Occipital lobe (tissue), 2 donors: ENCODE results near the gene DISP3. TPM values are rescaled to one million over a fixed set of nuclear protein-coding genes. Genes with fewer than 3 reads are reported as not detected.

Experiments used
- DNase-seq: peaks from one replicate; lab custom pipeline; 2025; lab: John Stamatoyannopoulos, UW
- total RNA-seq: library from RNA; depleted of rRNA; stranded (reverse); fragments of >200 nt; gene quantifications from one replicate; pipeline ENCODE4 v1.2.3, GENCODE V29; 2014

DISP3 gene
- total RNA-seq, 1 donor from 2014 or later = 26.7 TPM

GRCh38 chr1:11528611-11529261 is 49.8 kb downstream of the DISP3 start:
- no peak for DNase-seq

GRCh38 chr1:11529330-11529729 is 50.4 kb downstream of the DISP3 start:
- DNase-seq = no peak

- no peak for DNase-seq
Observed at GRCh38 chr1:11529763-11530730, 51.1 kb downstream of the DISP3 start.

DNA sequence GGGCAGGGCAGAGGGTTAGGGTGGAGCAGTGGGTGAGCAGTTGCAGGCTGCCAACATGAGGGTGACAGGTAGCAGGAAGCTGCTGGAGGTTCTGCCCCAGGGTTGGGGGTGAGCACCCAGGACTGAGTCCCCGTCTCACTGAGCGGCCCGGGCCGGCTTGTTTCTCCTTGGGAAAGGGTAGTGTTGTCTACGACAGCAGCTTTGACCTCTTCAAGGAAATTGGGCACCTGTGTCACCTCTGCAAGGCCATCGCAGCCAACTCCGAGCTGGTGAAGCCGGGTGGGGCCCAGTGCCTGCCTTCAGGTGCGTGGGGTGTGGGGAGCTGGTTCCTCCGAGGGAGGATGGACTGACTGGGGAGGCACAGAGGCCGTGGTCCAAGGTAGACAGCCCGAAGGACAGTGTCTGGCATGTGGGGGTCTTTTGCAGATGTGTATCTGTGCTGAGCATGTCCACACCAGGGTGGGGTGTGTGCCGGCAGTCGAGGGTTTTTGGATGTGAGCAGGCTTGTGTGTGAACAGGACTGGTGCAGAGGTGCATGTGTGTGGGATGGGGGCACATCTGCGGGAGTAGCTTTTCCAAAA is 51.9 kb downstream of the DISP3 start:
- no peak for DNase-seq

- no peak for DNase-seq
Observed at GRCh38 chr1:11531314-11531870, 52.4 kb downstream of the DISP3 start.

- no peak for DNase-seq
Observed at GRCh38 chr1:11531943-11532342, 53.0 kb downstream of the DISP3 start.

- no peak for DNase-seq
Observed at GRCh38 chr1:11533790-11534787, 55.1 kb downstream of the DISP3 start.

DNA sequence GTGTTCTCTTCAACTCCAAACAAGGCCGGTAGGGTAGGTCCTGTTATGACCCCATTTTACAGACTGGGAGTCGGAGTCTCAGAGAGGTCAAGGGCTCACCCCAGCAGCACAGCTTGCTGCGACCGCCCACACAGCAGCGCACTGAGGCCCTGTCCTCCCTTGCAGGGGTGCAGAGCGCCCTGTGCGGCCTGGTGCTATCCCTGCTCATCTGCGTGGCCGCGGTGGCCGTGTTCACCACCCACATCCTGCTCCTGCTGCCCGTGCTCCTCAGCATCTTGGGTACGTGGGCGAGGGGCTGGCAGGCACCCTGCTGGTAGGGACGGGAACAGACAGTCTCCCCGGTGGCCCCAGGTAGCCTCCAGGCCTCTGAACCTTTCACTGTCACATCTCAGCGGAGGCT is 55.9 kb downstream of the DISP3 start:
- no peak for DNase-seq

- DNase-seq = no peak
Observed at GRCh38 chr1:11535316-11535715, 56.4 kb downstream of the DISP3 start.

DNA sequence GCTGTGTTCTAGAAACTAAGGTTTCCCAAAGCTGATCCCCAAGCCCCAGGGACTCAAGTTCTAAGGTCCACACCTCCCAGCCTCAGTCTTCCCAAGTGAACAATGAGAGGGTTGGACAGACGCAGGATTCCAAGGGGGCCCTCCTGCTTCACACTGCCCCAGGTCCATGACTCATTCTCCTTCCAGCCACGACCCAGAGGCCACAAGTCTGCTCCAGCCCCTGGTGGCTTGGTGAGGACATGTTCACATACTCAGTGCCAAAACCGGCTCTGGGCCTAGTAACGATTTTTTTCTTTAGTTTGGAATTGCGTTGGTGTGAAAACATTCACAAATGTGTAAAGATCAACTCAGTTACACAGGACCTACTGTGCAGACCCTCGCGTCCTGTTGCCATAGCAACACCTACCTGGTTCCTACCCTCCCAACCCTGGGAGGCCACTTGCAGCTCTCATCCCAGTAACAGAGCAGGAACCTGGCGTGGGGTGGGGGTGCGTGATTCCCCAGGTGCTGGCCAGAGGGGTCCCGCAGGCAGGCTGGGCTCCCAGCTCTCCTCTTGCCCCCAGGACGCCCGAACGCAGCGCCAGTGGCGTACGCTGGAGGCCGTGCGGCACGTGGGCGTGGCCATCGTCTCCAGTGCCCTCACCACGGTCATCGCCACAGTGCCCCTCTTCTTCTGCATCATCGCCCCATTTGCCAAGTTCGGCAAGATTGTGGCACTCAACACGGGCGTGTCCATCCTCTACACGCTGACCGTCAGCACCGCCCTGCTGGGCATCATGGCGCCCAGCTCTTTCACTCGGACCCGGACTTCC is 57.0 kb downstream of the DISP3 start:
- DNase-seq = no peak

- no peak for DNase-seq
Observed at GRCh38 chr1:11536573-11537379, 57.8 kb downstream of the DISP3 start.

- no peak for DNase-seq
Observed at GRCh38 chr1:11537380-11537764, 58.4 kb downstream of the DISP3 start.

DNA sequence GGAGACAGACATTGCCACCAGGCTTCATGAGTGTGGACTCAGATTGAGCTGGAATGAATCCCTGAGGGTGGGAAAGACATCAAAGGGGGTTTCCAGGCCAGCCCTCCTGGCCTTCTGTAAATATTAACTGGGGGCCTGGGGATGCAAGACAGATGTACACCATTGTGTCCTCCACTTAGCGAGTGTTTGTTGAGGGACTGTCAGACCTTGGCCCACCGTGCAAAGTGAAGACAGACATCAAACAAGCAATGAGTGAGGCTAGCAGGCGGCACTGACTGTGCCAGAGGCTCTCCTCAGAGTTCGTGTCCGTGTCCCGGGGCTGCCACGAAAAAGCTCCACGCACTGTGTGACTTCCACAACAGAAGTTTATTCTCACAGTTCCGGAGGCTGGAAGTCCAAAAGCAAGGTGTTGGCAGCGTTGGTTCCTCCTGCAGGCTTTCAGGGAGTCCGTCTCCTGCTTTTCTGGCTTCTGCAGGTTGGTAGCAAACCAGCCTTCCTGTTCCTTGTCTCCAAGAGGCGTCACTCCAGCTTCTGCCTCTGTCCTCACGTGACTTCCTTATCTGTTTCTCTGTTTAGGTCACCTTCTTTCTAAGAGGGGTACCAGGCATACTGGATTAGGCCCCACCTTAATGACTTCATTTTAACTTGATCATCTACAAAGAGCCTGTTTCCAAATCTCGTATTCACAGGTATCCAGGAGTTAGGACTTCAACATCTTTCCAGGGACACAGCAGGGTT is 59.1 kb downstream of the DISP3 start:
- DNase-seq = no peak

- DNase-seq = no peak
Observed at GRCh38 chr1:11538886-11539285, 59.9 kb downstream of the DISP3 start.

- no peak for DNase-seq
Observed at GRCh38 chr1:11539850-11540772, 61.2 kb downstream of the DISP3 start.

GRCh38 chr1:11540773-11541160 is 61.8 kb downstream of the DISP3 start:
- no peak for DNase-seq

GRCh38 chr1:11541236-11541635 is 62.3 kb downstream of the DISP3 start:
- no peak for DNase-seq
